Spinal cord (tissue), 10 donors: ENCODE data around the gene BLNK. TPM values are rescaled to one million over a fixed set of nuclear protein-coding genes. Genes with fewer than 3 reads are reported as not detected.

Experiments used
- DNase-seq, 6 donors: peaks; one replicate each; pipeline versions ENCODE4 v3.0.0 to v3.0.0-alpha.2; 2013 to 2015; ENCODE audit warnings: low spot score in 6 of 6, low read depth in 4 of 6
- H3K27ac ChIP-seq: one replicate; pipeline ENCODE4 v1.5.1; 2013; ENCODE audit warnings: low read depth, low read length, control low read depth
- H3K27me3 ChIP-seq: one replicate; pipeline ENCODE4 v1.6.1; 2013; ENCODE audit warnings: low read length; ENCODE audit not compliant: control insufficient read depth, insufficient read depth
- H3K36me3 ChIP-seq: one replicate; pipeline ENCODE4 v1.6.1; 2013; ENCODE audit warnings: low read length; ENCODE audit not compliant: control insufficient read depth, insufficient read depth
- H3K4me1 ChIP-seq: one replicate; pipeline ENCODE4 v1.6.1; 2013; ENCODE audit warnings: low read length; ENCODE audit not compliant: control insufficient read depth, insufficient read depth
- H3K4me3 ChIP-seq: one replicate; pipeline ENCODE4 v1.5.1; 2013; ENCODE audit warnings: low read depth, low read length, control low read depth
- H3K9me3 ChIP-seq: one replicate; pipeline ENCODE4 v1.6.1; 2013; ENCODE audit warnings: low read length; ENCODE audit not compliant: control insufficient read depth, insufficient read depth
- WGBS: methylation state at CpG from one replicate; pipeline ENCODE4 v1.1.5; 2013; ENCODE audit warnings: missing lambda C conversion rate; ENCODE audit not compliant: insufficient coverage; 5-methylcytosine and 5-hydroxymethylcytosine counted together
- polyA plus RNA-seq, 2 donors: library from polyadenylated mRNA; unstranded; fragments of 120-200 nt; gene quantifications; one replicate each; pipeline ENCODE4 v1.2.1, GENCODE V29; 2013; ENCODE audit not compliant: insufficient read length in 2 of 2
- total RNA-seq, 2 donors: library from RNA; depleted of rRNA in 1 of 2; stranded (reverse); fragments of 120-200 nt in 1 of 2; fragments of >200 nt in 1 of 2; gene quantifications; one replicate each; pipeline versions ENCODE4 v1.2.3 to v1.2.4, GENCODE V29; 2013 to 2014
- donor health status: healthy.

BLNK gene
- total and polyA plus RNA-seq, 4 donors, result 4.8 to 7.7 (median 5.6) TPM

- no peaks in the 10 kb centered on the region for H3K36me3 ChIP-seq
- H3K4me1 ChIP-seq, result peaks cover 2% of the 10 kb centered on the region
- no peak overlapping the region for H3K4me3 ChIP-seq
- H3K9me3 ChIP-seq, result no peaks in the 10 kb centered on the region
- no peak overlapping the region for H3K27ac ChIP-seq
- WGBS, result 94% methylated on average over 2 of the region's 3 CpGs
- H3K27me3 ChIP-seq, result no peaks in the 10 kb centered on the region
- no peak for DNase-seq
Measured at GRCh38 chr10:96279191-96279641, 7.8 kb upstream of the BLNK start.

- no peaks in the 10 kb centered on the region for H3K27me3 ChIP-seq
- H3K27ac ChIP-seq, result no peak overlapping the region
- no peak for DNase-seq
- H3K4me3 ChIP-seq, result no peak overlapping the region
- WGBS, result 90% methylated on average over 1 of the region's 1 CpG
- H3K36me3 ChIP-seq, result no peaks in the 10 kb centered on the region
- no peaks in the 10 kb centered on the region for H3K9me3 ChIP-seq
- H3K4me1 ChIP-seq, result peaks cover 2% of the 10 kb centered on the region
Measured at GRCh38 chr10:96276831-96277230, 5.5 kb upstream of the BLNK start.

- Histone ChIP-seq H3K27ac (no peak overlapping the region), H3K27me3 (no peaks in the 10 kb centered on the region), H3K4me1 (peaks cover 2% of the 10 kb centered on the region), H3K4me3 (no peak overlapping the region), H3K36me3 (no peaks in the 10 kb centered on the region), H3K9me3 (no peaks in the 10 kb centered on the region)
- DNase-seq, result no peak
- 84% methylated on average over 6 of the region's 6 CpGs for whole genome bisulfite sequencing
Measured at GRCh38 chr10:96276426-96276825, 5.1 kb upstream of the BLNK start.

- WGBS, result 100% methylated on average over 1 of the region's 2 CpGs
- H3K4me3 ChIP-seq, result no peak overlapping the region
- H3K27ac ChIP-seq, result peak overlapping the region; percentile 19
- no peaks in the 10 kb centered on the region for H3K27me3 ChIP-seq
- H3K9me3 ChIP-seq, result no peaks in the 10 kb centered on the region
- peak in 5 of 6 donors; percentile 19 to 69 (median 44) for DNase-seq
- no peaks in the 10 kb centered on the region for H3K36me3 ChIP-seq
- peaks cover 2% of the 10 kb centered on the region for H3K4me1 ChIP-seq
Measured at GRCh38 chr10:96275685-96276418, 4.5 kb upstream of the BLNK start.

- Histone ChIP-seq H3K27me3 (no peaks in the 10 kb centered on the region), H3K4me1 (peaks cover 2% of the 10 kb centered on the region), H3K36me3 (no peaks in the 10 kb centered on the region), H3K9me3 (no peaks in the 10 kb centered on the region), H3K27ac (no peak overlapping the region), H3K4me3 (no peak overlapping the region)
- 78% methylated on average over 2 of the region's 8 CpGs for WGBS
- DNase-seq, result no peak
Measured at GRCh38 chr10:96272316-96273280, 1.2 kb upstream of the BLNK start.

GRCh38 chr10:96270571-96270970, 798 bp downstream of the BLNK start:
- H3K27ac ChIP-seq, result no peak overlapping the region
- no peaks in the 10 kb centered on the region for H3K9me3 ChIP-seq
- H3K36me3 ChIP-seq, result no peaks in the 10 kb centered on the region
- no CpG with 5 or more reads among the region's 2 CpGs for WGBS
- DNase-seq, result no peak
- H3K27me3 ChIP-seq, result no peaks in the 10 kb centered on the region
- no peak overlapping the region for H3K4me3 ChIP-seq
- H3K4me1 ChIP-seq, result no peaks in the 10 kb centered on the region

GRCh38 chr10:96269438-96270300, 1.7 kb downstream of the BLNK start:
- no peaks in the 10 kb centered on the region for H3K9me3 ChIP-seq
- DNase-seq, result no peak
- no peaks in the 10 kb centered on the region for H3K4me1 ChIP-seq
- no peak overlapping the region for H3K27ac ChIP-seq
- H3K4me3 ChIP-seq, result no peak overlapping the region
- no peaks in the 10 kb centered on the region for H3K36me3 ChIP-seq
- WGBS, result 85% methylated on average over 5 of the region's 6 CpGs
- no peaks in the 10 kb centered on the region for H3K27me3 ChIP-seq

GRCh38 chr10:96268341-96268909, 2.9 kb downstream of the BLNK start:
- no peak for DNase-seq
- Histone ChIP-seq H3K4me3 (no peak overlapping the region), H3K36me3 (no peaks in the 10 kb centered on the region), H3K4me1 (no peaks in the 10 kb centered on the region), H3K9me3 (no peaks in the 10 kb centered on the region), H3K27me3 (no peaks in the 10 kb centered on the region), H3K27ac (no peak overlapping the region)
- 89% methylated on average over 1 of the region's 2 CpGs for WGBS

GRCh38 chr10:96267234-96267705, 4.1 kb downstream of the BLNK start:
- Histone ChIP-seq H3K4me1 (peaks cover 4% of the 10 kb centered on the region), H3K9me3 (no peaks in the 10 kb centered on the region), H3K36me3 (no peaks in the 10 kb centered on the region), H3K27me3 (no peaks in the 10 kb centered on the region), H3K4me3 (no peak overlapping the region), H3K27ac (no peak overlapping the region)
- no peak for DNase-seq
- WGBS, result 89% methylated on average over 3 of the region's 4 CpGs
